Natural killer cell (primary cell): ENCODE data around the gene ECM1. TPM values are rescaled to one million over a fixed set of nuclear protein-coding genes. Genes with fewer than 3 reads are reported as not detected.

Source experiments
- ATAC-seq, 3 donors: fragments of 150-1000 bp in 2 of 3; fragments of 200-7000 bp in 1 of 3; cut with Tn5 transposase; 1 replicate in 1 of 3; 2 replicates in 2 of 3; pipeline ENCODE4 v1.10.0; 2021; ENCODE audit warnings: mild to moderate bottlenecking in 2 of 3, moderate library complexity in 2 of 3
- DNase-seq, 2 donors: peaks; one replicate each; pipeline versions ENCODE4 v3.0.0 to v3.0.0-alpha.2; 2013 to 2021; ENCODE audit warnings: mixed read lengths in 1 of 2
- H3K27ac ChIP-seq: one replicate; pipeline ENCODE4 v1.5.1; 2013; ENCODE audit warnings: mild to moderate bottlenecking, low read length
- H3K27me3 ChIP-seq: one replicate; pipeline ENCODE4 v1.6.1; 2013; ENCODE audit warnings: low read length; ENCODE audit not compliant: control insufficient read depth, insufficient read depth
- H3K36me3 ChIP-seq: one replicate; pipeline ENCODE4 v1.6.1; 2013; ENCODE audit warnings: low read length; ENCODE audit not compliant: control insufficient read depth, insufficient read depth
- H3K4me1 ChIP-seq: one replicate; pipeline ENCODE4 v1.6.1; 2013; ENCODE audit warnings: low read length; ENCODE audit not compliant: control insufficient read depth, insufficient read depth
- H3K4me3 ChIP-seq: one replicate; pipeline ENCODE4 v1.5.1; 2013; ENCODE audit warnings: low read length
- H3K9me3 ChIP-seq: one replicate; pipeline ENCODE4 v1.6.1; 2013; ENCODE audit warnings: low read length; ENCODE audit not compliant: control insufficient read depth, insufficient read depth
- H3K27ac Mint-ChIP-seq, 2 donors: one replicate each; pipeline ENCODE4 v1.8.0; 2022; ENCODE audit warnings: mild to moderate bottlenecking in 2 of 2, mixed read lengths in 2 of 2, moderate library complexity in 1 of 2
- H3K27me3 Mint-ChIP-seq, 2 donors: one replicate each; pipeline ENCODE4 v1.8.0; 2022; ENCODE audit warnings: low read depth in 2 of 2, mixed read lengths in 2 of 2
- H3K36me3 Mint-ChIP-seq: one replicate; pipeline ENCODE4 v1.8.0; 2022; ENCODE audit warnings: mixed read lengths
- H3K4me1 Mint-ChIP-seq, 2 donors: one replicate each; pipeline ENCODE4 v1.8.0; 2022; ENCODE audit warnings: mixed read lengths in 2 of 2
- H3K4me3 Mint-ChIP-seq: one replicate; pipeline ENCODE4 v1.8.0; 2022; ENCODE audit warnings: mild to moderate bottlenecking, moderate library complexity, mixed read lengths
- H3K9me3 Mint-ChIP-seq, 2 donors: one replicate each; pipeline ENCODE4 v1.8.0; 2022; ENCODE audit warnings: mixed read lengths in 2 of 2
- WGBS: methylation state at CpG from one replicate; pipeline ENCODE4 v1.1.7; 2013; ENCODE audit warnings: missing lambda C conversion rate; ENCODE audit not compliant: insufficient coverage; 5-methylcytosine and 5-hydroxymethylcytosine counted together
- intact Hi-C: fragments of 100-400 bp; cut with micrococcal nuclease; formaldehyde crosslinking; loops from one replicate; pipeline ENCODE4 v1.14.2; 2022
- total RNA-seq, 4 donors: library from RNA; stranded (reverse); fragments of 120-200 nt in 1 of 4; gene quantifications; one replicate each; pipeline versions ENCODE4 v1.2.3 to v1.2.4, GENCODE V29; 2013 to 2022
- TF ChIP-seq, protein P1 (sequence below): fragments of 200-600 bp; IDR thresholded peaks from one replicate; pipeline ENCODE4 v1.8.0; 2022; ENCODE audit warnings: antibody characterized with exemption

ECM1 gene
- total RNA-seq, 3 donors from 2014 or later (not counting 1 experiment from before 2014, with no cell fraction given) = 0.42 to 0.43 TPM; not detected in 1

DNA sequence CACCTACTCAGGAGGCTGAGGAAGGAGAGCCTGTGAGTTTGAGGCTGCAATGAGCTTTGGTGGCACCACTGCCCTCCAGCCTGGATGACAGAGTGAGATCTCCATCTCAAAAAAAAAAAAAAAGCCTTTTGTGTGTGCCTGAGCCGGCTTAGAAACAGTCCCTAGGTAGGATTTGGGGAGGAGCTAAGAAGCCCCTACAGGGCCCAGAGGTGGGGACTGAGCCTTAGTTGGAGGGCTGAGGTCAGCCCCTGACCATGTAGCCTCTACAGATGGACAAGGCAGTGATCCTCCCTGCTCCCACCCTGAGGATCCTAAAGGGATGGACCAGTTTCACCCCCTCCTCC lies 43.8 kb downstream of the ECM1 start:
- intact Hi-C loops = no loop called here
- H3K36me3 Mint-ChIP-seq = no peaks in the 10 kb centered on the region
- Histone ChIP-seq H3K27ac (no peak overlapping the region), H3K4me1 (peaks cover 43% of the 10 kb centered on the region), H3K4me3 (no peak overlapping the region), H3K9me3 (no peaks in the 10 kb centered on the region), H3K36me3 (no peaks in the 10 kb centered on the region), H3K27me3 (peaks cover 4% of the 10 kb centered on the region)
- 11% methylated on average over 1 of the region's 1 CpG for WGBS
- no peak overlapping the region for H3K4me3 Mint-ChIP-seq
- H3K9me3 Mint-ChIP-seq = no peaks in the 10 kb centered on the region
- TF ChIP-seq, protein P1, sequence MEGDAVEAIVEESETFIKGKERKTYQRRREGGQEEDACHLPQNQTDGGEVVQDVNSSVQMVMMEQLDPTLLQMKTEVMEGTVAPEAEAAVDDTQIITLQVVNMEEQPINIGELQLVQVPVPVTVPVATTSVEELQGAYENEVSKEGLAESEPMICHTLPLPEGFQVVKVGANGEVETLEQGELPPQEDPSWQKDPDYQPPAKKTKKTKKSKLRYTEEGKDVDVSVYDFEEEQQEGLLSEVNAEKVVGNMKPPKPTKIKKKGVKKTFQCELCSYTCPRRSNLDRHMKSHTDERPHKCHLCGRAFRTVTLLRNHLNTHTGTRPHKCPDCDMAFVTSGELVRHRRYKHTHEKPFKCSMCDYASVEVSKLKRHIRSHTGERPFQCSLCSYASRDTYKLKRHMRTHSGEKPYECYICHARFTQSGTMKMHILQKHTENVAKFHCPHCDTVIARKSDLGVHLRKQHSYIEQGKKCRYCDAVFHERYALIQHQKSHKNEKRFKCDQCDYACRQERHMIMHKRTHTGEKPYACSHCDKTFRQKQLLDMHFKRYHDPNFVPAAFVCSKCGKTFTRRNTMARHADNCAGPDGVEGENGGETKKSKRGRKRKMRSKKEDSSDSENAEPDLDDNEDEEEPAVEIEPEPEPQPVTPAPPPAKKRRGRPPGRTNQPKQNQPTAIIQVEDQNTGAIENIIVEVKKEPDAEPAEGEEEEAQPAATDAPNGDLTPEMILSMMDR = no peak
- peaks cover 0 to 7% of the 10 kb centered on the region in 2 donors for H3K27me3 Mint-ChIP-seq
- DNase-seq (no peak), ATAC-seq (no peak)
- H3K4me1 Mint-ChIP-seq = peaks cover 4 to 27% of the 10 kb centered on the region in 2 donors
- no peak overlapping the region for H3K27ac Mint-ChIP-seq

DNA sequence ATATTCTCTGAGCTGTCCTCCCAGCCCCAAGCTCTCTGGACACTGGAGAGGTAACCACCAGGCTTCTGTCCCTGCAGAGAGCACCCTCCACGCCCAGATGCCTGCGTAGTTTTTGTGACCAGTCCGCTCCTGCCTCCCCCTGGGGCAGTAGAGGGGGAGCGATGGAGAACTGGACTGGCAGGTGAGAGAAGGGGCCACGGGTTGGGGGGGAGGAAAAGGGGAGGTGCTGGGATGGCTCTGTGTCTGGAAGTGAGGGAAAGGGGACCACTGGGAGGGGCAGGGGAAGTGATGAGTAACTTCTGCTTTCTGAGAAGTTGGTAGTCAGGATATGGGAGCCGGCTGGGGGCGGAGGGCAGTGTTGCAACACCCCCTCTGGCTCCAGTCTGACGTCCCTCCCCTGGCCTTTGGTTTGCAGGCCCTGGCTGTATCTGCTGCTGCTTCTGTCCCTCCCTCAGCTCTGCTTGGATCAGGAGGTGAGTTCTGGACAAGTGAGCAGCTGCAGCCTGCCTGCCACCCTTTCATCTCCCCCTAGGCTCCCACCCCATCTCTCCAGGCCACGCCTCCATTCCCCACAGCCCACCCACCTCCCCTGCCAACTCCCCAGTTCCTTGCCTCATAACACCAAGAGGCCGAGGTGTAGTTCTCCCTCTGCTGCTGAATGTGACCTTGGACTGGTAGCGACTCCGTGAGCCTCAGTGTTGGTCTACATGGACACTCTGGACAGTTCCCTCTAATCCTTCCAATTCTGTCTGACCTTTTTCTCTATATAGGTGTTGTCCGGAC lies 44.4 kb downstream of the ECM1 start:
- Mint-ChIP-seq H3K36me3 (no peaks in the 10 kb centered on the region), H3K4me1 (peaks cover 4 to 28% of the 10 kb centered on the region in 2 donors), H3K27ac (peak overlapping the region in 1 of 2 donors; percentile 27), H3K4me3 (no peak overlapping the region), H3K9me3 (no peaks in the 10 kb centered on the region), H3K27me3 (peaks cover 0 to 7% of the 10 kb centered on the region in 2 donors)
- DNase-seq (no peak), ATAC-seq (peak; percentile 16 to 65 (median 43))
- WGBS = 30% methylated on average over 13 of the region's 13 CpGs
- no peak overlapping the region for H3K4me3 ChIP-seq
- no peaks in the 10 kb centered on the region for H3K36me3 ChIP-seq
- H3K4me1 ChIP-seq = peaks cover 43% of the 10 kb centered on the region
- intact Hi-C loops = no loop called here
- H3K27ac ChIP-seq = no peak overlapping the region
- TF ChIP-seq, protein P1 = no peak
- no peaks in the 10 kb centered on the region for H3K9me3 ChIP-seq
- peaks cover 4% of the 10 kb centered on the region for H3K27me3 ChIP-seq

DNA sequence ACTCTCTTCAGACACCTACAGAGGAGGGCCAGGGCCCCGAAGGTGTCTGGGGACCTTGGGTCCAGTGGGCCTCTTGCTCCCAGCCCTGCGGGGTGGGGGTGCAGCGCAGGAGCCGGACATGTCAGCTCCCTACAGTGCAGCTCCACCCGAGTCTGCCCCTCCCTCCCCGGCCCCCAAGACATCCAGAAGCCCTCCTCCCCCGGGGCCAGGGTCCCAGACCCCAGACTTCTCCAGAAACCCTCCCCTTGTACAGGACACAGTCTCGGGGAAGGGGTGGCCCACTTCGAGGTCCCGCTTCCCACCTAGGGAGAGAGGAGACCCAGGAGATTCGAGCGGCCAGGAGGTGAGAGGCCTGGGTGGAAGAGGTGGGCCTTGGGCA lies 45.0 kb downstream of the ECM1 start:
- no peaks in the 10 kb centered on the region for H3K36me3 ChIP-seq
- peaks cover 0 to 7% of the 10 kb centered on the region in 2 donors for H3K27me3 Mint-ChIP-seq
- TF ChIP-seq, protein P1 = no peak
- H3K4me1 Mint-ChIP-seq = peaks cover 4 to 33% of the 10 kb centered on the region in 2 donors
- H3K4me3 Mint-ChIP-seq = no peak overlapping the region
- no peak for DNase-seq
- H3K9me3 Mint-ChIP-seq = no peaks in the 10 kb centered on the region
- H3K9me3 ChIP-seq = no peaks in the 10 kb centered on the region
- peaks cover 43% of the 10 kb centered on the region for H3K4me1 ChIP-seq
- no peak for ATAC-seq
- H3K27ac ChIP-seq = no peak overlapping the region
- peaks cover 4% of the 10 kb centered on the region for H3K27me3 ChIP-seq
- H3K36me3 Mint-ChIP-seq = no peaks in the 10 kb centered on the region
- peak overlapping the region in 1 of 2 donors; percentile 27 for H3K27ac Mint-ChIP-seq
- no peak overlapping the region for H3K4me3 ChIP-seq
- intact Hi-C loops = no loop called here
- WGBS = 86% methylated on average over 12 of the region's 12 CpGs
